H1 (cell line): Measurements from ENCODE around the gene TSPAN17. TPM values are rescaled to one million over a fixed set of nuclear protein-coding genes. Genes with fewer than 3 reads are reported as not detected.
A peak's percentile ranks its signal among the peaks of the same experiment; 100 is the strongest.

Experiments
- CTCF ChIA-PET: fragments of 300-600 bp; sonication (Branson Sonifier 250); formaldehyde crosslinking; loops from one replicate; lab custom pipeline; 2021; ENCODE audit not compliant: partially characterized antibody; lab: Charles Lee
- POLR2A ChIA-PET: fragments of 300-600 bp; sonication (Branson Sonifier 250); formaldehyde crosslinking; loops from one replicate; lab custom pipeline; 2021; ENCODE audit warnings: inconsistent platforms; ENCODE audit not compliant: partially characterized antibody; lab: Charles Lee
- DNase-seq, 2 experiments: peaks; one replicate each; pipeline versions ENCODE4 v3.0.0 to v3.0.0-alpha.2; 2010 to 2022; ENCODE audit warnings: low spot score in 2 of 2, low read depth in 1 of 2, mixed read lengths in 1 of 2
- FAIRE-seq: peaks from 2 replicates; lab custom pipeline; 2011; peaks lifted over from hg19 to GRCh38; lab: Jason Lieb, UNC
- H2AFZ ChIP-seq: 2 replicates; pipeline ENCODE4 v1.8.1; 2012; ENCODE audit warnings: low read length, inconsistent platforms
- H2AK5ac ChIP-seq: 2 replicates; pipeline ENCODE4 v1.6.1; 2013; ENCODE audit warnings: low read depth, low read length
- H2BK120ac ChIP-seq: replicated peaks from 2 replicates; pipeline ENCODE3; 2013; ENCODE audit warnings: low read depth, low read length, inconsistent platforms
- H2BK12ac ChIP-seq: 2 replicates; pipeline ENCODE4 v1.6.1; 2013; ENCODE audit warnings: low read depth, low read length
- H2BK15ac ChIP-seq: 2 replicates; pipeline ENCODE4 v1.6.1; 2013; ENCODE audit warnings: low read length
- H2BK20ac ChIP-seq: 2 replicates; pipeline ENCODE4 v1.6.1; 2013; ENCODE audit warnings: low read length
- H2BK5ac ChIP-seq: 2 replicates; pipeline ENCODE4 v1.6.1; 2013; ENCODE audit warnings: low read depth, low read length
- H3K14ac ChIP-seq: 2 replicates; pipeline ENCODE4 v1.6.1; 2013; ENCODE audit warnings: inconsistent platforms; ENCODE audit not compliant: insufficient read length
- H3K18ac ChIP-seq: 2 replicates; pipeline ENCODE4 v1.6.1; 2013; ENCODE audit warnings: low read length; ENCODE audit errors: extremely low read depth
- H3K23ac ChIP-seq: 2 replicates; pipeline ENCODE4 v1.6.1; 2013; ENCODE audit warnings: inconsistent platforms; ENCODE audit not compliant: insufficient read length
- H3K23me2 ChIP-seq: 2 replicates; pipeline ENCODE4 v1.6.1; 2013; ENCODE audit warnings: low read depth, low read length
- H3K27ac ChIP-seq: 2 replicates; pipeline ENCODE4 v1.6.1; 2011; ENCODE audit warnings: low read depth, low read length, inconsistent platforms
- H3K27me3 ChIP-seq, 4 experiments: replicated peaks in 1 of 4; 1 replicate in 1 of 4; 2 replicates in 3 of 4; pipeline versions ENCODE4 v1.6.1 to v1.8.1; 2011 to 2013; ENCODE audit warnings: low read length in 3 of 4, mild to moderate bottlenecking in 3 of 4, inconsistent platforms in 2 of 4, mixed read lengths in 2 of 4, moderate library complexity in 1 of 4; ENCODE audit not compliant: control insufficient read depth in 3 of 4, insufficient read depth in 3 of 4; ENCODE audit errors: extremely low read depth in 1 of 4
- H3K36me3 ChIP-seq, 4 experiments: 2 replicates each; pipeline versions ENCODE4 v1.6.1 to v1.8.1; 2011 to 2013; ENCODE audit warnings: mild to moderate bottlenecking in 4 of 4, low read length in 3 of 4, moderate library complexity in 2 of 4, control low read depth in 1 of 4, inconsistent platforms in 1 of 4; ENCODE audit not compliant: insufficient read depth in 4 of 4, control insufficient read depth in 2 of 4
- H3K4ac ChIP-seq: replicated peaks from 2 replicates; pipeline ENCODE3; 2013; ENCODE audit warnings: low read length, low read depth, mixed read lengths, inconsistent platforms; ENCODE audit not compliant: insufficient read length
- H3K4me1 ChIP-seq, 4 experiments: replicated peaks in 1 of 4; 1 replicate in 1 of 4; 2 replicates in 3 of 4; pipeline versions ENCODE4 v1.6.1 to v1.8.1; 2011 to 2013; ENCODE audit warnings: low read length in 3 of 4, inconsistent platforms in 2 of 4, mixed read lengths in 1 of 4; ENCODE audit not compliant: insufficient read depth in 4 of 4, control insufficient read depth in 3 of 4
- H3K4me2 ChIP-seq, 2 experiments: 2 replicates each; pipeline versions ENCODE4 v1.6.1 to v1.8.1; 2011 to 2013; ENCODE audit warnings: low read depth in 2 of 2, low read length in 2 of 2, control low read depth in 1 of 2, inconsistent platforms in 1 of 2, mild to moderate bottlenecking in 1 of 2; ENCODE audit not compliant: insufficient read depth in 1 of 2
- H3K4me3 ChIP-seq, 4 experiments: fragments of 200-600, 300-600 bp in 1 of 4; sonication (generic), shearing (Covaris generic), sonication (Bioruptor Twin) in 1 of 4; 2 replicates each; pipeline versions ENCODE4 v1.5.1 to v1.8.1; 2011 to 2016; ENCODE audit warnings: low read length in 4 of 4, low read depth in 3 of 4, control low read depth in 2 of 4, inconsistent platforms in 2 of 4, mild to moderate bottlenecking in 2 of 4, mixed read lengths in 1 of 4, moderate library complexity in 1 of 4; ENCODE audit not compliant: insufficient read depth in 2 of 4; ENCODE audit errors: extremely low read depth in 1 of 4
- H3K56ac ChIP-seq: replicated peaks from 2 replicates; pipeline ENCODE3; 2013; ENCODE audit warnings: low read depth, mild to moderate bottlenecking, mixed read lengths, low read length, inconsistent platforms; ENCODE audit not compliant: insufficient read length
- H3K79me1 ChIP-seq: 2 replicates; pipeline ENCODE4 v1.6.1; 2013; ENCODE audit warnings: low read depth, low read length, control low read depth
- H3K79me2 ChIP-seq, 2 experiments: 2 replicates each; pipeline versions ENCODE4 v1.6.1 to v1.8.1; 2012 to 2013; ENCODE audit warnings: low read length in 2 of 2, mild to moderate bottlenecking in 2 of 2, inconsistent platforms in 1 of 2; ENCODE audit not compliant: insufficient read depth in 2 of 2, control insufficient read depth in 1 of 2
- H3K9ac ChIP-seq, 4 experiments: replicated peaks in 1 of 4; 1 replicate in 1 of 4; 2 replicates in 3 of 4; pipeline versions ENCODE4 v1.6.1 to v1.8.1; 2011 to 2013; ENCODE audit warnings: low read depth in 3 of 4, low read length in 3 of 4, control low read depth in 2 of 4, mild to moderate bottlenecking in 2 of 4, moderate library complexity in 2 of 4, inconsistent platforms in 1 of 4; ENCODE audit errors: extremely low read depth in 1 of 4
- H3K9me3 ChIP-seq, 2 experiments: 2 replicates each; pipeline versions ENCODE4 v1.6.1 to v1.8.1; 2012 to 2013; ENCODE audit warnings: mild to moderate bottlenecking in 2 of 2, moderate library complexity in 2 of 2, control low read depth in 1 of 2, inconsistent platforms in 1 of 2, low read depth in 1 of 2, low read length in 1 of 2, mixed read lengths in 1 of 2; ENCODE audit not compliant: insufficient read depth in 2 of 2
- H4K20me1 ChIP-seq, 2 experiments: replicated peaks in 1 of 2; 2 replicates each; pipeline versions ENCODE3 to v1.8.1; 2011 to 2013; ENCODE audit warnings: inconsistent platforms in 2 of 2, low read length in 2 of 2, mild to moderate bottlenecking in 1 of 2; ENCODE audit not compliant: insufficient read depth in 2 of 2, control insufficient read depth in 1 of 2
- H4K5ac ChIP-seq: 2 replicates; pipeline ENCODE4 v1.6.1; 2013; ENCODE audit warnings: low read length, low read depth, mixed read lengths, inconsistent platforms; ENCODE audit not compliant: insufficient read length
- H4K8ac ChIP-seq: 2 replicates; pipeline ENCODE4 v1.8.0; 2013; ENCODE audit warnings: mild to moderate bottlenecking, moderate library complexity, low read length, inconsistent platforms; ENCODE audit not compliant: insufficient read depth; ENCODE audit errors: extremely low read depth
- H4K91ac ChIP-seq: replicated peaks from 2 replicates; pipeline ENCODE3; 2013; ENCODE audit warnings: low read length, mixed read lengths, inconsistent platforms; ENCODE audit not compliant: insufficient read length
- BCL11A ChIP-seq, 2 experiments: IDR thresholded peaks; one replicate each; pipeline ENCODE4 v1.6.1; 2011; ENCODE audit warnings: low read depth in 2 of 2, low read length in 2 of 2, mild to moderate bottlenecking in 2 of 2
- CBX5 ChIP-seq: fragments of 300-800, 300-1000 bp; sonication (generic); IDR thresholded peaks from 2 replicates; pipeline ENCODE4 v1.7.1; 2016; ENCODE audit warnings: antibody characterized with exemption, low read length, low read depth
- EGR1 ChIP-seq: IDR thresholded peaks from 2 replicates; pipeline ENCODE4 v1.6.1; 2011; ENCODE audit warnings: low read depth, low read length, borderline replicate concordance
- GTF2F1 ChIP-seq: IDR thresholded peaks from 2 replicates; pipeline ENCODE4 v1.6.1; 2012; ENCODE audit warnings: low read depth, low read length, improper control_type of control experiment, borderline replicate concordance
- KDM1A ChIP-seq: fragments of 200-600, 300-600 bp; sonication (generic); IDR thresholded peaks from 2 replicates; pipeline ENCODE4 v1.7.1; 2016; ENCODE audit warnings: mild to moderate bottlenecking, low read length, borderline replicate concordance
- MAX ChIP-seq: IDR thresholded peaks from 2 replicates; pipeline ENCODE4 v1.6.1; 2012; ENCODE audit warnings: inconsistent platforms
- SIN3A ChIP-seq, 2 experiments: IDR thresholded peaks in 1 of 2; conservative IDR thresholded peaks in 1 of 2; 2 replicates each; pipeline ENCODE4 v1.6.1; 2011 to 2012; ENCODE audit warnings: low read length in 2 of 2, improper control_type of control experiment in 1 of 2, low read depth in 1 of 2, mild to moderate bottlenecking in 1 of 2
- WGBS, 2 experiments: shearing (Covaris generic) in 1 of 2; methylation state at CpG; one replicate each; pipeline versions ENCODE4 v1.1.6 to v1.1.7; 2013 to 2015; ENCODE audit warnings: low lambda C conversion rate in 2 of 2, mixed read lengths in 2 of 2, inconsistent platforms in 1 of 2, low coverage in 1 of 2, missing lambda C conversion rate in 1 of 2; ENCODE audit not compliant: insufficient replicate concordance in 2 of 2, insufficient coverage in 1 of 2, insufficient read length in 1 of 2; ENCODE audit errors: extremely low coverage in 1 of 2, missing lambda C conversion rate in 1 of 2; 5-methylcytosine and 5-hydroxymethylcytosine counted together
- polyA plus RNA-seq, 7 experiments: library from polyadenylated mRNA; depleted of rRNA in 3 of 7; stranded (reverse) in 5 of 7; unstranded in 2 of 7; fragments of >200 nt in 5 of 7; fragments of 200-250 nt in 2 of 7; gene quantifications; 1 replicate in 5 of 7; 2 replicates in 1 of 7; 4 replicates in 1 of 7; pipeline versions ENCODE4 v1.2.1 to v1.2.3, GENCODE V29; 2011 to 2013; ENCODE audit warnings: missing spikeins in 2 of 7, mixed read lengths in 2 of 7
- total RNA-seq: library from RNA; stranded (reverse); fragmentation: NEBNext Ultra II Directional; extraction: Animal tissue kit (Norgen Biotek cat#: 25700); gene quantifications from 2 replicates; pipeline ENCODE4 v1.2.1, GENCODE V29; 2021

TSPAN17 gene
- total and polyA plus RNA-seq, 2 of the 8 experiments (the other 6 are each of a cell fraction or from before 2014, with no cell fraction given): 41.5 to 53.7 TPM

- peak overlapping the region; percentile 93 for H2AFZ ChIP-seq
- DNase-seq (no peak), FAIRE-seq (no peak)
- TF ChIP-seq CBX5 (no peak), EGR1 (no peak), BCL11A (IDR thresholded peaks at IDR 0.05; ENCODE audit: low read depth in 2 of 2, low read length in 2 of 2) (no peak), MAX (0 out of 2 replicates have a peak, but pooled peaks have one; percentile 6), SIN3A (conservative IDR thresholded peaks at IDR 0.05 in 1 of 2, IDR thresholded peaks at IDR 0.05 in 1 of 2; ENCODE audit: low read depth in 1 of 2, low read length in 2 of 2) (no peak; a peak in 1 of 4 replicates), GTF2F1 (no peak), KDM1A (no peak)
- no peak overlapping the region for H3K14ac ChIP-seq
- peak overlapping the region; percentile 91 for H4K5ac ChIP-seq
- H3K27ac ChIP-seq: no peak overlapping the region; the same call in 1 of the 2 replicates
- peak overlapping the region; percentile 25; the same call in 1 of the 2 replicates for H3K18ac ChIP-seq
- H4K20me1 ChIP-seq: peaks cover 3 to 7% of the 10 kb centered on the region in 2 experiments
- H3K4me1 ChIP-seq: peaks cover 0 to 46% (median 26%) of the 10 kb centered on the region in 4 experiments; a peak in 6 of 7 replicates
- peak overlapping the region in 3 of 4 experiments; percentile 1 to 95 (median 24); a peak in 4 of 8 replicates for H3K4me3 ChIP-seq
- peaks cover 0 to 22% of the 10 kb centered on the region in 2 experiments; a peak in 1 of 4 replicates for H3K79me2 ChIP-seq
- no peak overlapping the region for H2AK5ac ChIP-seq
- no peak overlapping the region for H3K23ac ChIP-seq
- no peaks in the 10 kb centered on the region; a peak in 1 of 7 replicates for H3K27me3 ChIP-seq
- no peak overlapping the region for H2BK15ac ChIP-seq
- peak overlapping the region; percentile 76; the same call in 1 of the 2 replicates for H2BK5ac ChIP-seq
- POLR2A ChIA-PET: interaction anchor here (0.6 to 2.5 kb wide), 7 partner anchors 21 to 297 kb away, joined by 3 to 15 read pairs (median 3); partner anchors contain the start of gene RNF44
- H4K8ac ChIP-seq: peak overlapping the region; percentile 96
- CTCF ChIA-PET: interaction anchor here (0.6 to 2.3 kb wide), 5 partner anchors 11 to 468 kb away, joined by 3 to 12 read pairs (median 6); no protein-coding TSS in a partner anchor
- H3K9me3 ChIP-seq: no peaks in the 10 kb centered on the region
- peak overlapping the region in 2 of 4 experiments; percentile 38 to 51; a peak in 4 of 7 replicates for H3K9ac ChIP-seq
- H3K56ac ChIP-seq: peak overlapping the region; percentile 60
- no peak overlapping the region for H3K4ac ChIP-seq
- H4K91ac ChIP-seq: peak overlapping the region; percentile 45
- H2BK20ac ChIP-seq: no peak overlapping the region
- H3K79me1 ChIP-seq: peaks cover 16% of the 10 kb centered on the region
- peaks cover 7% of the 10 kb centered on the region; the same call in 1 of the 2 replicates for H3K23me2 ChIP-seq
- H3K36me3 ChIP-seq: no peaks in the 10 kb centered on the region
- peak overlapping the region; percentile 69 to 76 for H3K4me2 ChIP-seq
- 59% methylated on average over 11 of the region's 11 CpGs; no CpG with 5 or more reads in 1 of the 2 experiments for WGBS, 2 experiments
- peak overlapping the region; percentile 30 for H2BK120ac ChIP-seq
- H2BK12ac ChIP-seq: no peak overlapping the region
These were observed 616 bp upstream of the TSPAN17 start for GRCh38 chr5:176646707-176647029.
